KBM-7 (cell line): ENCODE results near the gene BAG3.
"Not testable (repeated sequence)": the region's sequence is repeated elsewhere in the genome, so short reads cannot be mapped to it uniquely, and the experiment has no call there.

Experiments
- DNase-seq: peaks from one replicate; pipeline ENCODE4 v3.0.0-alpha.2; 2015
- in situ Hi-C: fragments of 300-500 bp; cut with MboI; formaldehyde crosslinking; loops from 2 replicates; pipeline ENCODE4 v1.14.3; 2020; ENCODE audit warnings: low sequenced_read_pairs, low pct_unique_long_range_greater_than_20kb, mixed read lengths

BAG3 gene

DNA sequence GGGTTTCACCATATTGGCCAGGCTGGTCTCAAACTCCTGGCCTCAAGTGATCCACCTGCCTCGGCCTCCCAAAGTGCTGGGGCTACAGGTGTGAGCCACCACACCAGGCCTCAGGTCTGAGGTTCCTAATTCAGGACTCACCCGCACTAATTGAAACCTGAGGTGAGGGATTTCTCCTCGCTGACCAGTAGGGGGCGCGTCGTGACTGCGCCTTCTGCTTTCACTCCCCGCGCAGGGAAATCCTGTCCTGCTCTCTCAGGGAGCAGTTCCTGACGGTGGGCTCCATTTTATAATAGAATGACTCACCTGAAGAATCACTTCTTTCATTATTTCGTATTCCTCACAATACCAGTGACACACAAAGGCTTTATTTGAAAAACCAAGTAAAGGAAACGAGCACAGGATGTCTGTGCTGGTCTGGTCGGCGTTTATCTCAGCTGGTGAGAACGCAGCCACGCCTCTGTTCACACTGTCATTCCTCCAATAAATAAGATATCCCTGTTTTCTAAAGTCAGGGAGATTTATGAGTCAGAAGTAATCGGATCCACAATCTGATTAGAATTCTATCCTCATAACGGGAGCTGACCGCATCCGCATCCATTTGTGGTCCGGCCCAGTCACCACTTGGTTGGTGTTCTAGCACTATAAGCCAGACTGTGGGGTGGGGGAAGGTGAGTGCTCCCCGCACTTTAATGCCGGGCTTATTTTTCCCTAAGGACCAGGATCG lies 35.4 kb downstream of the BAG3 start:
- peak; percentile 67 for DNase-seq
- in situ Hi-C loops, result no loop called here

DNA sequence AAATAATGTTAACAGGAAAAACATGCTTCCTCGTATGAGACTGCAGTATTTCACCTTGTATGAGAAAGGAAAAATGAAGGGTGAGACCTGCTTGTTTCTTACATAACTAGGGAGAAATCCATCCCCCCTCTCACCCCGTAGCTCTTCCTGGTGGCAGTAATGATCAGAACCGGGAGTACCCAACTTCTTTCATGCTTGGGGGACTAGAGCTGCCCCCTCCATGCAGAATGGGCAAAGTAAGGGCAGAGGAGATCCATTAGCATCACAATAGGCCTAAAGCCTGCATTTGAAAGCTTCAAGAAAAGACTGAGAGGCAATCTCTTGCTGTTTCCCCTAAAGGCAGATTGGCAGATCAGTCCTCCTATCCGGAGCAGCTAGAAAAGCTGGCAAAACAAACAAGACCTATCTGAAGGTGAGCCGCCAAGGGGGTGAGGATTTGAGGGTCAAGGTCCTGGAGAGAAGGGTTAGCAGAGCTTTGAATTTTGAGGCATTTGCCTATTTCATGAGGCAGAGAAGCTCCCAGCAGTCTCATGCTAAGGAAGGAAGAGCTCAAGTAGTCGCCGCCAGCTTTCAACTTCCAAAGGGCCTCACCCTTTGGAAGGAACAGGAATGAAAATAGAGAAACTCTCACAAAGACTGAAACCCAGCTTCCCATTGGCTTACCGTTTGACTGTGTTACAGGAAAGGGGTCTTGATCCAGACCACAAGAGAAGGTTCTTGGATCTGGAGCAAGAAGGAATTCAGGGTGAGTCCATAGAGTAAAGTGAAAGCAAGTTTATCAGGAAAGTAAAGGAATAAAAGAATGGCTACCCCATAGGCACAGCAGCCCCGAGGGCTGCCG lies 36.2 kb downstream of the BAG3 start:
- no peak for DNase-seq
- in situ Hi-C loops, result no loop called here

DNA sequence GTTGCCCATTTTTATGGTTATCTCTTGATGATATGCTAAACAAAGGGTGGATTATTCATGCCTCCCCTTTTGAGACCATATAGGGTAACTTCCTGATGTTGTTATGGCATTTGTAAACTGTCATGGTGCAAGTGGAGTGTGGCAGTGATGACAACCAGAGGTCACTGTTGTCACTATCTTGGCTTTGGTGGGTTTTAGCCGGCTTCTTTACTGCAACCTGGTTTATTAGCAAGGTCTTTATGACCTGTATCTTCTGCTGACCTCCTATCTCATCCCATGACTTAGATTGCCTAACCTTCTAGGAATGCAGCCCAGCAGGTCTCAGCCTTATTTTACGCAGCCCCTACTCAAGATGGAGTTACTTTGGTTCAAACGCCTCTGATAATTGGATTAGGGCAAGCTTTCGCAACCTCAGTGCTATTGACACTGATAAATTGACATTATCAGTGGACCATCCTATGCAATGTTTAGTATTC lies 36.9 kb downstream of the BAG3 start:
- in situ Hi-C loops, result no loop called here
- peak; percentile 60 for DNase-seq

DNA sequence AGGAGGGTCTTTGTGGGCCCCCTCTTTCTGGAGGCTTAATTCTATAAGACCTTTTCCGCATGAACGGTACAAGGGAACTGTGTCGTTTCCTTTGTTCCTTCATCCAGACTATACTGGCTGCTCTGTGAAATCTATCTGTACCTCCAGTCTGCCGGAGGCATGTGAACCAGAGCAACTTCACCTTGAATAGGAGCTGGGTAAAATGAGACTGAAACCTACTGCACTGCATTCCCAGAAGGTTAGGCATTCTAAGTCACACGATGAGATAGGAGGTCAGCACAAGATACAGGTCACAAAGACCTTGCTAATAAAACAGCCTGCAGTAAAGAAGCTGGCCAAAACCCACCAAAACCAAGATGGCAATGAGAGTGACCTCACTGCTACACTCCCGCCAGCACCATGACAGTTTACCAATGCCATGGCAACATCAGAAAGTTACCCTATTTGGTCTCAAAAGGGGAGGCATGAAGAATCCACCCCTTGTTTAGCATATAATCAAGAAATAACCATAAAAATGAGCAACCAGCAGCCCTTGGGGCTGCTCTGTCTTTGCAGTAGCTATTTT lies 37.9 kb downstream of the BAG3 start:
- DNase-seq, result no peak
- in situ Hi-C loops, result no loop called here

DNA sequence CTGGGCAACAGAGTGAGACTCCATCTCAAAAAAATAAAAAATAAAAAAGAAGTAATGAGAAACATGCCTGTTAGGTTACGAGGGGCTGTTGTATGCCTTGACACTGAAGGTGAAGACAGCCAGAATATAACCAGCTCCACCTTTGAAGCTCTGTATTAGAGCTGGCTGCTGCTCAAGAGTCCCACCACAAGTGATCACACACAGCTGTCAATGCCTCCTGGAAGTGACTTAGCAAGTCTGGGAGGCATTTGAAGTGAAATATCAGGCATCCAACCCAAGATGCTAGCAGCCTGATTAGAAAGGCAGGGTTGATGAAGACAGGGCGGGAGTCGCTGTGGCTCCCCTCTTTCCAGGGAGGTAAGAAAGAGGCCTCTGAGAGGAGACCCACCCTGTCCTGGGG lies 40.5 kb downstream of the BAG3 start:
- in situ Hi-C loops, result no loop called here
- no peak for DNase-seq

DNA sequence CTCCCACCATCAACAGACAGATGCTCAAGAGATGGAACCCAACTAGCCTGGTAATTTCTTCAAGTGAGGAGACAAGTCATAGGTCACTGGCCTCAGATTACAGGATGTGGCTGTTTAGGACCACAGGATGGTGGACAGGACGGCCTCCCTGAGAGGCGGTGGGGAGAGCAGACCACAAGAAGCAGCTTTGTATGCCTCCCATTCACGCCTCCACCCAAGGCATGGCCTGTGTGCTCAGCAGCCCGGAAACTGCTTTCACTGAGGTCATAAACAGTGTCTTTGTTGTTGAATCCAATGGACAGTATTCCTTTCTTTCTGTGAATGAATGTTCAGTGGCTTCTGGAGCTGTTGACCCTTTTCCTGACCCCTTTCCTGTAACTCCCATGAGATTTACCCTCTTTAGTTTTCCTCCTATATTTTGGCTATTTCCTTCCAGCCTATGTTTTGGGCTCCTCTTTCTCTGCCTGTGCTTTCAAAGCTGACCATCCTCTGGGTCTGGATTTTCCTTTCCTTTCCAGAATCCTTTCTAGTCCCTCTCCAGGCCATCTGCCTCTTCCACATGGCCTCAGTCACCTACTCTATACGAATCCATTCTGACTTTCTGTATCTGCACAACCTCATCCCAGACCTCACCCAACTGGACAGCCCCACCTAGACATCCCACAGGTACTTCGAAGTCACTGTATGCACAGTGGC lies 42.2 kb downstream of the BAG3 start:
- in situ Hi-C loops, result no loop called here
- peak; percentile 12 for DNase-seq

DNA sequence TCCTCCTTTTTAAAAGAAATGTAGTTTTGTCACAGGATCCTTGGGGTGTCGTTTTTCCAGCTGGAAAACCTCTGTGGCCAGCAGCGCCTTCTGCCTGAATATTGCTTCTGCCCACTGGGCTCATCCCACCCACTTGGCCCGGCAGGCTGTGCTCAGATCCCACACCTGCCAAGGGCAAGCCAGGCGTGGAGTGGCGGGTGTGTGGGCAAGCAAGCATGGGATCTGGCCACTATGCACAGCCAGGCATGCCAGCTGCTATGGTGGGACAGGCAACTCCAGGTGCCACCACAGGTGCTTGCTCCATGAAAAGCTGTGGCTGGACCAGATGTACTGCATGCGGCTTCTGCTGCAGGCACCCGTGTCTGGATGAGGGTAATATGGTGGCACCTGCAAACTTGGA lies 43.4 kb downstream of the BAG3 start:
- in situ Hi-C loops, result no loop called here
- DNase-seq, result no peak

DNA sequence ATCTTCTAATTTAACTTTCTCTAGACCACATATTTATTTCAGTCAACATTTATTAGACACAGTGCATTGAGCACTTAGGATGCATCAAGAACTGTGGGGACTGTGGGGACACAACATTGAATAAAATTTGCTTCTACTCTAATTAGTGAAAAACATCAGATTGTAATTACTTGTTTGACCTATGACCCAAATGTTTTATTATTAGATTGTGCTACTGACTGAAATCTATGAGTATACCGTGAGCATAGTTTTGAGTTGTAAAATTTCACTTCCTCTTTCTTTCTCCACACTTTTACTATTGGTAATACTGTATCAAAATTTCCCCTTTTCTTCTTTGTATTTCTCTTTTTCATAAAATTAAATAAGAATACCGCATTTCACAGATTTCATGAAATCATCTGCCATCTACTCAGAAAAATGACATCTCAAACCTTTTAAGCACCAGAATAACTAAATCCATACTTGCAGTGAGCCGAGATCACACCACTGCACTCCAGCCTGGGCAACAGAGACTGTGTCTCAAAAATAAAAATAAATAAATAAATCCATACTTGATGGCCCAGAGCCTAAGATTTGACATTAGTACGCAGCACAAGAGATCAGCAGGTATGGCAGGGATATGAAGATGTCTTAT lies 49.3 kb downstream of the BAG3 start:
- in situ Hi-C loops, result no loop called here

DNA sequence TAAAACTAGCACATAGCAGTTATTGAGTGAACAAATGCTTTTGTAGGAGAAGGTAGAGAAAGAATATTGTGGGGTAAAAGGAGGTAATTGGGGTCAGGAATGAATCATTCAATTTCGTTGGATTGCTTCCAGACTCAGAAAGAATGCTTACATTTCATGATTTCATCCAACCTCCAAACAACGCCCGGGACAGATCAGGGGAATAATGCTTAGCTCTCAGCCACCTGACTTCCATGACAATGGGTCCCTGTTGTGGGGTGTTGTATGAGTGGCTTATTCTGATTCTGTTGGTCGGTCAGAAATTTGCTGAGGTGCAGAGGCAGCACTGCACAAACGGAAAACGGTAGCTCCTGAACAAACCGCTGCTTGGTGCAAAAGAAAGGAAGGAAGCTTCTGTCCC lies 50.7 kb downstream of the BAG3 start:
- in situ Hi-C loops, result no loop called here
- DNase-seq, result no peak

More for the DNA sequence above, 49.3 kb downstream of the BAG3 start:
- peak; percentile 59 for DNase-seq

DNA sequence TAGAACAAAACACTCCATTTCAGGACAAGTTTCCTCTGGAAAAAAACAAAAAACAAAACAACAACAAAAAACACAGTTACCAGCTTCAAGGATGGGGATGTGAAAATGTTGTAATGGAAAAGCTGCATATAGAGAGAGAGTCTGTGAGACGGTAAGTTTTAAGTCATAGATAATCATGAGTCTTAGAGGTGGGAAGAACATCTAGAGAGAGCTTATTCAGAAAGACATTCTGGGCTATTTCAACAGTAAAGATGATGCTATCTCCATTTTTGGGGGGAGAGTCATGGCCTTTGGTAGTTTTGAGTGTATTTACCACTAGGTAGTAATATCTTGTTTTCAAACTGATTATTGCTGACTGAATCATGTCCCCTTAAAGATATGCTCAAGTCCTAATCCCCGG lies 51.4 kb downstream of the BAG3 start:
- DNase-seq, result no peak
- in situ Hi-C loops, result no loop called here

DNA sequence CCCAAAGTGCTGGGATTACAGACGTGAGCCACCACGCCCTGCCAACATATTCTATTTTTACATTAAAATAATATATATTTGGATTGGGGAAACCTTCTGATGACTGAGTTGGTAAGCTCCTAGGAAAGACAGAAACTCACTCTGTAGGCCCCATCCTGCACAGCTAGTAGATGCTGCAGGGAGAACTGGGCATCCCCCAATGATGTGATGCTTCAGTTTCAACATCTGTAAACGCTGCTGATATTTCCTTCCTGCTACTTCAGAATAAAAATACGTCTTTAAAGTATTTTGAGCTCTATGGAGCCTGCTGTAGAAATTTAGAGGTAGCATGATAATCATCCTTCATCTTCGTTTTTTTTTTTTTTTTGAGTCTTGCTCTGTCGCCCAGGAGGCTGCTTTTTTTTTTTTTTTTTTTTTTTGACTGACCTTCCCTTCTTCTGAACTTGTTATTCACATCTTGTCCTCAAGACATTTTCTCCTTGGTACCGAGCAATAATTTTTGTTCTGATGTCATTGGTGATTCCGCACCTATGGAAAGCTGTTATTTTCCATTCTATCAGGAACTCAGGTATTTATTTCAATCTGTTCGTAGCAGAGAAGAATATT lies 52.8 kb downstream of the BAG3 start:
- in situ Hi-C loops, result no loop called here
- DNase-seq, result no peak

DNA sequence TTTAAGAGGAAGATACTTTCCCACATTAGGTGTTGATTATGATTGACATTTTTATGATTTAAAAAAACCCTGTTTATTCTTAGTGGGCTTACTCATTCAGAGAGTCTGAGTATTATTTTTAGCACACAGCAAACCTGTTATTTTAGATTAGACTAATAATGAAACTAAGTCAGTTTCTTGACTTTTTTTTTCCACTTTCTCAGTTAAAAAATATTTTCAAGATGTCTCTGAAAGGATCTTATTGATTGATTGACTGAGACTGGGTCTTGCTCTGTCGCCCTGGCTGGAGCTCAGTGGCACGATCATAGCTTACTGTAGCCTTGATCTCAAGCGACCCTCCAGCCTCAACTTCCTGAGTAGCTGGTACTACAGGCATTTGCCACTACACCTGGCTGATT lies 54.3 kb downstream of the BAG3 start:
- no peak for DNase-seq
- in situ Hi-C loops, result no loop called here

DNA sequence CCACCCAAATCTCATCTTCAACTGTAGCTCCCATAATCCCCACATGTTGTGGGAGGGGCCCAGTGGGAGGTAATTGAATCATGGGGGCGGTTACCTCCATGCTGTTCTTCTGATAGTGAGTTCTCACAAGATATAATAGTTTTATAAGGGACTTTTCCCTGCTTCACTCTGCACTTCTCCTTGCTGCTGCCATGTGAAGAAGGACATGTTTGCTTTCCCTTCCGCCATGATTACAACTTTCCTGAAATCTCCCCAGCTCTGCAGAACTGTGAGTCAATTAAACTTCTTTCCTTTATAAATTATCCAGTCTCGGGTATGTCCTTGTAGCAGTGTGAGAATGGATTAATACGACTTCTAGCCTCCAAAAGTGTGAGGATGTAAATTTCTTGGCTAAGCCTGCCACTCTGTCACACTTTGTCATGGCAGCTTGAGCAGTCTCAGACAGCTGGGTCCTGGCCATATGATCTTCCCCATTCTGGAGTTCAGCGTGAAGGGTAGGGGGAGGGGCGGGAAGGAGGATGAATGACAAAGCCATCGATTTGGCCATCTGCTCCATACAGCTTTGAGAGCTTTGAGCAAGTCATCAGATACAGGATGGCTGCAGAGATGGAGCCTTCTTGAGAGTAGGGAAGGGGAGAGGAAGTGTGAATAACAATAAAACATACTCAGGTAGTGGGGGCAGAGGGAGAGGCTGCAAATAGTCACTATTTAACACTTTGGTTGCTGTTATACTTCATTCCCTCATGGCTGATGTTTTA lies 55.5 kb downstream of the BAG3 start:
- peak; percentile 28 for DNase-seq
- in situ Hi-C loops, result no loop called here

DNA sequence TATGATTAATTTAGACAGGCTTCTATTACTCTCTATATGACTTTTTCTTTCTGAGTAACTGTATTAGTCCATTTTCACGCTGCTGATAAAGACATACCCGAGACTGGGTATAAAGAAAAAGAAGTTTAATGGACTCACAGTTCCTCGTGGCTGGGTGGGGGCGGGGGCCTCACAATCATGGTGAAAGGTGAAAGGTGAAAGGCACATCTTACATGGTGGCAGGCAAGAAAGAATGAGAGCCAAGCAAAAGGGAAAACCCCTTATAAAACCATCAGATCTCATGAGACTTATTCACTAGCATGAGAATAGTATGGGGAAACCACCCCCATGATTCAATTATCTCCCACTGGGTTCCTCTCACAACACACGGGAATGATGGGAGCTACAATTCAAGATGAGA lies 56.2 kb downstream of the BAG3 start:
- DNase-seq, in situ Hi-C loops: not testable (repeated sequence)

DNA sequence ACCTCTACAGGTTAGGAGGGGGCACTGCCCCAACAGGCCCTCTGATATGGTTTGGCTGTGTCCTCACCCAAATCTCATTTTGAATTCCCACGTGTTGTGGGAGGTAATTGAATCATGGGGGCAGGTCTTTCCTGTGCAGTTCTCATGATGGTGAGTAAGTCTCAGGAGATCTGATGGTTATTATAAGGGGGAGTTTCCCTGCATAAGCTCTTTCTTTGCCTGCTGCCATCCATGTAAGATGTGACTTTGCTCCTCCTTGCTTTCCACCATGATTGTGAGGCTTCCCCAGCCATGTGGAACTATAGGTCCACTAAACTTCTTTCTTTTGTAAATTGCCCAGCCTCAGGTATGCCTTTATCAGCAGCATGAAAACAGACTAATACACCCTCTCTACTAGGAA lies 59.8 kb downstream of the BAG3 start:
- in situ Hi-C loops, DNase-seq: not testable (repeated sequence)

DNA sequence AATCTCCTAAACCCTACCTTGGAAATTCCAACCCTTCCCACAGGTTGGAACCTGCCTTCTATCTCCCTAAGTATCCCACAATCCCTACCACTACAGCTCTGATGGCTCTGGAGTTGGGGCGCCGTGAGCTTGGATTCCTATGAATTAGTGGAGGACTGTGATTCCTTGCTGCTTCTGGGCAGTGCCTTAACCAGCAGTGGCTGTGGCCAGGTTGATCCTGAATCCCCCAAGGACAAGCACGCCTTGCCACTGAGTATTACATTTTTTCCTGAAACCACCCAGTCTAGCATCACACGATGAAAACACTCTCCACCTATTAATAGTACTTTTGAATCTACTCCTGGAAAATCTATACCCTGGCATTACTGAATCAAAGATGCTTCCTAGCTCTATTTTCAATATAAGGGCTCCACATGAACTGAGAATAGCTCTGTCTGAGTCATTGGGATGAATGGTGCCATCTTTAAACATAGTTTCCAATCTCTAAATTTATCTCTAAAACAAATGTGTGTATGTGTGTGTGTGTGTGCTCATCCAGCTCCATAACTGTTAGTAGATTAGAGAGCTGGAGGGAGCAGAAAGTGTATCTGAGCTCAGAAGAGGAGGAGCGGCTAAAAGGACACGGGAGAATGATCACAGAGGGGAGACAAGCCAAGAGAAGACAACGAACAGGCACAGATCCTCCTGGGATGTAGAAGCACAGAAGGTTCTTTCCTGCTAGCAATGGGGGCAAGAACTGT lies 62.7 kb downstream of the BAG3 start:
- in situ Hi-C loops, result no loop called here

DNA sequence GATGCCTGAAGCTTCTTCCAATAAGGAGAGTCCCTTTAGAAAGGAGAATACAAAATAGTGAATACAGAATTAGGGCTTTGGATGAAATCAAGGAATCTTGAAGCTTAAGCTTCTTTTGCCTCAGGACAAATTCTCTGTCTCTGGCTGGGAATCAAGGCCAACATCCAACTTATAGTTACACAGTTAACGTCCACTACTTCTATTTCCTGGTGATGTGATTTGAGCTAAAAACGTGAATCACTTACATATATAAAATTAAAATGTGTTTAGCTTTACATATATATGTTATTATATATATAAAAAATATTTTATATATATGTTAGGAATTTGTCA lies 63.3 kb downstream of the BAG3 start:
- in situ Hi-C loops, result no loop called here
- DNase-seq, result no peak

More for the DNA sequence above, 62.7 kb downstream of the BAG3 start:
- DNase-seq, result no peak
